HG03045 (cell line): ENCODE measurements around the gene KRT71.
"Not testable (repeated sequence)": the region's sequence is repeated elsewhere in the genome, so short reads cannot be mapped to it uniquely, and the experiment has no call there.

Experiments used
- ATAC-seq: cut with Tn5 transposase; IDR thresholded peaks from one replicate; pipeline ENCODE4 v1.9.1; 2021; ENCODE audit warnings: mild to moderate bottlenecking, moderate library complexity; ENCODE audit not compliant: unreplicated experiment

KRT71 gene

DNA sequence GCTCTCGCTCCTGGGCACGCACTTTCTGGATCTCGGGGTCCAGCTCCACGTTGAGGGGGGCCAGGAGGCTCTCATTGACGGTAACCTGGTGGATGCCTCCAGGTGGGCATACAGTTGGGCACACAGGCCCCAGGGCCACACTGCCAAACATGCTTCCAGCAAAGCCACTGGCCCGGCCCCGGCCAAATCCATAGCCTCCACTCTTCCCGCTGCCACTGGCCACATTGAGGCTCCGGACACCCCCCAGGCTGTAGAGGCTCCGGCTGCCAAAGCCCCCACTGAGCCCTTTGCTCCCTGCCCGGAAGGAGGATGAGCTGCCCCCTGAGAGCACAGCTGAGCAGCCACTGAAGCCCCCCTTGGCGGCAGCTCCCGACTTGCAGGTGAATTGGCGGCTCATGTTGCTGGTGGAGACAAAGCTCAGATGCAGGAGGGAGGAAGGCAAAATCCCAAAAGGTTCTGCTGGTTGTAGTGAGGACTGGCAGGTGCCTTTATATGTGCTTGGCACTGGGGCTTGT is at the start of gene KRT71:
KRT71 (minus strand) TSS at position 465 of the 515 bp plus-strand sequence; CDS start at position 397, 68 bp downstream.
- ATAC-seq = no peak

DNA sequence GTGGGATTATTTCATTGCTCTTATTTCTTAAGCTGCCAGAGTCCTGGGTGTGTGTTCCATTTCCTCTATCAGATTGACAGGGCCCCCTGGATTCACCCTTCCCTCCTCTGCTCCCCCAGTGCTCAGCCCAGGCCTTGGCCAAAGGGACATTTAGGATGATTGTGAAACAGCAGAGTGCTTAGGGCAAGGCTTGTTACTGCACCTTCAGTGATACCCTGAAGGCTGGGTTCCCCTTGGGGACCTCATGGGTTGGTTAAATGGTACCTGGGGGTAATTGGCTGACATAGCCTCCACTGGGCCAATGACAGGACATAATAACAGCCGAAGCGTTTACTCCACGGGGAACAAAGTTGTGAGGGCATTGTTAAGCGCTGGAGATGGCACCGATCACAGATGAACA is 49.6 kb upstream of the KRT71 start:
- no peak for ATAC-seq

DNA sequence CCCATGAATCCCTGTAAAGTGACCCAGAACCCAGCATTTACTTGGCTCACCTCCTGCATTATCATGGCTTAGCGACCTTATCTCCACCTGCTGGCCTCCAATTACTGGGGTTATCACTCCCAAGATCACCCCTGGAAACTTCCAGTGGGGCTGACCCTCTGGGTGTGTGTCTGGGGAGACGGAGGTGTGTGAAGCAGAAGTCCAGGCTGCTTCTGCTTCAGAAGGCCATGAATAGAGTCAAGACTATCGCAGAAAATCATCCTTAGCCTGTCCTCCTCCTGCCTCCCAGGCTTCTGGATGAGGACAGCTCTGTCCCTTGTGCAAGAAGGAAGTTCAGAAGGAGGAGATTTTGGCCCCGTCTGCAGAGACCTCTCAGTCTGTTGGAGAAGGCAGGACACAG is 48.7 kb upstream of the KRT71 start:
- ATAC-seq = no peak

DNA sequence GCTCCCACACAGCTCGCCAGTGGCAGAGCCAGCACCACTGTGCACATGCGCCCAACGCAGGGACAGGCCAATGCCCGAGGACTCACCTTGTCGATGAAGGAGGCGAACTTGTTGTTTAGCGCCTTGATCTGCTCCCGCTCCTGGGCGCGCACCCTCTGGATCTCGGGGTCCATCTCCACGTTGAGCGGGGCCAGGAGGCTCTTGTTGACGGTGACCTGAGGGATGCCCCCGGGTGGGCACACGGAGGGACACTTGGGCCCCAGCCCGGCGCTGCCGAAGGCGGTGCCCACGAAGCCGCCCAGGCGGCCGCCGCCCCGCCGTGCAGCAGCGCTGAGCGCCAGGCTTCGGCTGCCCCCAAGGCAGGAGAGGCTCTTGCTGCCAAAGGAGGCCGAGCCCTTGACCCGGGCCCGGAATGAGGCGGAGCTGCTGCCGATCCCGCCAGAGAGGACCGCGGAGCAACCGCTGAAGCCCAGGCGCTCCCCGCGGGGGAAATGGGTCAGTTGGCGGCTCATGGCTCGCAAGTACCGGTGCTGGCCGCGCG is 48.1 kb upstream of the KRT71 start, which contains the start of gene KRT72:
KRT72 (minus strand) TSS at position 523 of the 541 bp plus-strand sequence; CDS start at position 512, 11 bp downstream.
- no peak for ATAC-seq

DNA sequence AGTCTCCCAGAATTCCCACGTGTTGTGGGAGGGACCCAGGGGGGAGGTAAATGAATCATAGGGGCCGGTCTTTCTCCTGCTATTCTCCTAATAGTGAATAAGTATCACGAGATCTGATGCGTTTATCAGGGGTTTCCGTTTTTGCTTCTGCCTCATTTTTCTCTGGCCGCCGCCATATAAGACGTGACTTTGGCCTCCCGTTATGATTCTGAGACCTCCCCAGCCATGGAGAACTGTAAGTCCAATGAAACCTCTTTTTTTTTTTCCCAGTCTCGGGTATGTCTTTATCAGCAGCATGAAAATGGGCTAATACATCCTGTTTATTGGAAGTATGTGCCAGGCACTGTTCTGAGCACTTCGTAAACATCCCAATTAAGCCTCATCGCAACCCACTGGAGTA is 47.5 kb upstream of the KRT71 start:
- no peak for ATAC-seq

DNA sequence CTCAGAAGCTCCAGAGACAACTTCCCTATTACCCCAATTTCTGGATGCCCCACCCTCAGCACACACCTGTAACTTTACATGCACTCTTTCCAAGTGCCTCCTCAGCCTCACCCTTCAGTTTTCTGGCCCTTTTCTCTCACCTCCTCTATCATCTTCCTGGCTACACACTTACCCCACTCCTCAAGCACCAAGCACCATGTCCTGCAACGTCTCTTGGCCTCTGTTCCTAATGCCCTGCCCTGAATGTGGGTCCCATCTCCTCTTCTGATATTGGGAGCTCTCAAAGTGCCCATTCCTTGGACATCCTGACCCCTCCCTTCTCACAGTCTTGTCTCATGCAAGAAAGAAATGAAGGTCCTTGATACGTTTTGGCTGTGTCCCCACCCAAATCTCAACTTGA is 47.1 kb upstream of the KRT71 start:
- ATAC-seq = no peak

DNA sequence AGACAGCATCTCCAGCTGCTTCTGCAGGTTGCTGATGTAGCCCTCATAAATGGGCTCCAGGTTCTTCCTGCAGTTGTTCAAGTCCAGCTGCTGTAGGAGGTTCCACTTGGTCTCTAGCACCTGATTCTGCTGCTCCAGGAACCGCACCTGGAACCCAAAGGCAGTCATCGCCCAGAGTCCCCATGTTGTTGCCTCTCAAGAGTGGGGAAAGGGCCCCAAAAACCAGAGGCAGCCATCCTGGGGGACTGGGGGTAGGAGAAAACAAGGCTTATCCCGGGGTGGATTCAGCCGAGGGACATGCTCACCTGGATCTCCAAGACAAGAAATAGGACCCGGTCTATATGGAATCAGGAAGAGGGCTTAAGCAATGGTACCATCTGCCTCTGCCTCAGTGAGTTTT is 46.0 kb upstream of the KRT71 start:
- ATAC-seq = no peak

DNA sequence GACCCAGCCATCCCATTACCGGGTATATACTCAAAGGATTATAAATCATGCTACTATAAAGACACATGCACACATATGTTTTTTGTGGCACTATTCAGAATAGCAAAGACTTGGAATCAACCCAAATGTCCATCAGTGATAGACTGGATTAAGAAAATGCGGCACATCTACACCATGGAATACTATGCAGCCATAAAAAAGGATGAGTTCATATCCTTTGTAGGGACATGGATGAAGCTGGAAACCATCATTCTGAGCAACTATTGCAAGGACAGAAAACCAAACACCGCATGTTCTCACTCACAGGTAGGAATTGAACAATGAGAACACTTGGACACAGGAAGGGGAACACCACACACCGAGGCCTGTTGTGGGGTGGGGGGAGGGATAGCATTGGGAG is 41.3 kb upstream of the KRT71 start:
- not testable (repeated sequence) for ATAC-seq

DNA sequence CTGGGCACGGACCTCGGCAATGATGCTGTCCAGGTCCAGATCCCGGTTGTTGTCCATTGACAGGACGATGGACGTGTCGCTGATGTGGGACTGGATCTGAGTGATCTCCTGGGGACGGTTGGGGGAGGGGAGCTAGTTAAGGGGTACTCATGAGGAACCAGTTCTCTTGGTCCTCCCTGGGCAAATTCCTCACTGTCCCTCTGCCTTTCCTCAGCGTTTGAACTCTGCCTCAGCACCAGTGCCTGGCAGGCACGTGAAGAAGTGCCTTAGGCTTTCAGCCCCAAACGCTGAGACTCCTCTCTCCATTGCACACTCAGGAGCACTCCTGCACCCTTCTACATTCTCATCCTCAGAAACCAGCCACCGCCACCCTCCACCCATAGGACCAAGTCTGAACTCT is 38.6 kb upstream of the KRT71 start:
- ATAC-seq = no peak

DNA sequence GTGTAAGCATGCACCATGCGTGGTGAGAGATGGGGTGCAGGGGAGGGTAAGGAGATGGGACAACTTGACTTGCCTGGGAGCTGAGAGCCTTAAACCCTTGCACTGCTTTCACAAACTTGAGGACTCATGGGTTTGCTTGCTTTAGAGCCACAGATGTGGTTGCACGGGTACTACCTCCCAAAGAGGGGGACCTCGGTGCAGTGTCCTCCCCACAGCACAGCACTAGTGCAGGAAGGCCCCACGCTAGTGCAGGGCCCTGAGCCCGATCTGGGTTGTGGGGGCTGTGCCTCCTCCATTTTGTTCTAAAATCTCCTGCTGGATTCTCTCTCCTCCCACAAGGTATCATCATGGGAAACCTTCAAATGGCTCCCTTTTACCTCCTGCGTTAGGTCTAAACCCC is 37.1 kb upstream of the KRT71 start:
- ATAC-seq = no peak

DNA sequence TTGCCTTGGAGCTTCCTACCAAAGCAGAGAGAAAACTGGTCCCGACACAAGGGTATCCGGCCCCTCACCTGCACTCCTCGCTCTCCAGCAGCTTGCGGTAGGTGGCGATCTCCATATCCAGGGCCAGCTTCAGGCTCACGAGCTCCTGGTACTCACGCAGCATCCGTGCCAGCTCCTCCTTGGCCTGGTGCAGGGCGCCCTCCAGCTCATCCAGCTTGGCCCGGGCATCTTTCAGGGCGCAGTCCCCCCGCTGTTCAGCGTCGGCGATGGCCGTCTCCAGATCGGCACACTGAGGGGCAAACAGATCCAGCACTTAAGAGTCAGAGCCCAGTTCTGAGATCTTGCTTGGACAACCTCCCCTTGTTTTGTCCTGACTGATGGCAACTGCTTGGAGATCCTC is 34.6 kb upstream of the KRT71 start:
- ATAC-seq = no peak

DNA sequence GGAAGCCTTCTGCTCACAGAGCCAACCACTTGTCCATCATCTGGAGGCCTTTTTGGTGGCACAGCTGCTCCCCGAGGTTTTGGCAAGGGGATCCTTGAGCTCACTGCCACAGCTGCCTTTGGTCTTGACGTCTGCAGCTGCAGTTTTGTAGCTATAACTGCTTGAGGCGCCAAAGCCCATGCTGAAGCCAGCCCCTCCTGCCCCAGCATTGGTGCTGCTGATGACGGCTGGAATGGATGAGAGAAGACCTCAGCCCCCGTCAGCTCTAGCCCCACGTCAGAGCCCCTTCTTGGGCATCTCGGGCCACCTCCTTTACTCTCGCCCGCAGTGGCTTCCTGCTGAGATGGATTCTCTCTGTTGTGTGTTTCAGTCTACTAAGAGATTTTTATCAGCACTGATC is 33.0 kb upstream of the KRT71 start:
- no peak for ATAC-seq

DNA sequence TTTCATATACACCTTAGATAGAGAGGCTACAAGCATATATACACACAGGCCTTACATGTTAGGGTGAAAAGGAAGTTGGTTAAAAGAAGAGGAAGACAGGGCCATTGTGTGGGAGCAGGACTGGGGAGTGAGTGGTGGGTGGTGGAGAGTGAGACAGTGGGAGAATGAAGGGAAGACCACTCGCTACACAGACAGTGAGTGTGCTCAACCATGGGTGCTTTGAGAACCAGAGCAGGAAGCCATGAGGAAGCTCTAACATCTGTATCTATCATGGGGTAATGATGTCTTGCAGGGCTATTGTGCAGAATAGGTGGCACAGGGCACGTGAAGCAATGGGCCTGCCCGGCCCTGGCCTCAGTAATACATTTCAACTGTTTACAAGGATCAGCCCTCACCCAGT is 32.1 kb upstream of the KRT71 start:
- ATAC-seq = no peak

DNA sequence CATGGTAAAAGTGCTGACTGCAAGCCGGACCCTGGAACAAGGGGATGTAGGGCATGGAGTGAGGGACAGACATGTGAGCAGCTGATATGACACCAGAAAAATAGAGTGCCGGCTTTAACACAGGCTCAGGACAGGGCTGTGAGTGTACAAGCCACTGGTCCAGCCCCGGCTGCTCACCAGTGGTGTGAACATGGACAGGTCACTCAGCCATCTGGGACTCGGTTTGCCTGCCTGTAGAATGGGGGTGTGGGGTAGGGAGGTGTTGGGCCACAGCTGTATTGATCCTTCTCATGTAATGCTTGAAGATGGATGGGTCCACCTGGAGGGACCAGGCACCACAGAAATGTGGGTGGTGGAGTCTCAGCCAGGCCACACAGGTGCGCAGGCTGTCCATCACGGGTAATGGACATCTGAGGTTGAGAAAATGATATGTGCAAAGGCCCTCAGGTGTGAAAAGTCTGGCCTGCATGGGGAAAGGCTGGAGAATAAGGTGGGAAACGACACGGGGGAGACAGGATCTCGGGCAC is 31.3 kb upstream of the KRT71 start:
- ATAC-seq = no peak

DNA sequence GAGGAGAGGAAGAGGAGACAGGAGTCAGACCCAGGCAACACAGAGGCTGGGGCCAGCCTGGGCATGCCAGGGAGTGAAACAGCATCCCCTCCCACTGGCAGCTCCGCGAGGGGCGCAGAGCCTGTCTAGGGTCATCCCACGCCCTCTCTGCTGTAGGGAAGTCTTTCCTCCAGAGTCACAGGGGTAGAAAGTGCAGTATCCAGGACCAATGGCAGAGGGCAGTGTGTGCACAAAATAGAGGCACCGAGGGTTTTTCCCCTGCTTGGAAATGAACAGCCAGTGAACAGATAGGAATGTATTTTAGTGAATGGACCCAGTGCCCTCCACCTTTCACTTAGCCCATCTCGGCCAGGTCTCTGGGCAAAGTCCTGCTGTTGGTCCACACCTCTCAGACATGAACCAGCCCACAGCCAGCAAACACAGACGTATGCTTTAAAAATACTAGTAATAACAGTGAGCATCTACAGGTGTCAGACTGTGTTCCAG is 30.1 kb upstream of the KRT71 start:
- ATAC-seq = no peak

DNA sequence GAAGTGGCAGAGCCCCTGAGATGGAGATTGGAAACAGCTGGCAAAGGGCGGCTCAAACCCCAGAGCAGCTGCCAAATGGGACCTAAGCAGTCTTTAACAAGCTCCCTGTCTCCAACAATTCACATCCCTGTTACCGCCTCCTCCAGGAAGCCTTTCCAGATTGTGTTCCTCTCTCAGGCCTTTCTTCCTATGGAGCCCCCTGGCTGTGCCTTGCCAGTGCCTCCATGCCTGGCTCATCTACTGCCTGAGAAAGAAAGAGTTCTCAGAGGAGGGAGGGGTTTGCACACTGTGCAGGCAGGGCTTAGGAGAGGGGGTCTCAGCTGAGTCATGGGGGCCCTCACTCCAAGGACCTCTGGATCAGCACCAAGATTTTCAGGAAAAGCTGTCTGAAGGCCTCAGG is 29.5 kb upstream of the KRT71 start:
- ATAC-seq = no peak

DNA sequence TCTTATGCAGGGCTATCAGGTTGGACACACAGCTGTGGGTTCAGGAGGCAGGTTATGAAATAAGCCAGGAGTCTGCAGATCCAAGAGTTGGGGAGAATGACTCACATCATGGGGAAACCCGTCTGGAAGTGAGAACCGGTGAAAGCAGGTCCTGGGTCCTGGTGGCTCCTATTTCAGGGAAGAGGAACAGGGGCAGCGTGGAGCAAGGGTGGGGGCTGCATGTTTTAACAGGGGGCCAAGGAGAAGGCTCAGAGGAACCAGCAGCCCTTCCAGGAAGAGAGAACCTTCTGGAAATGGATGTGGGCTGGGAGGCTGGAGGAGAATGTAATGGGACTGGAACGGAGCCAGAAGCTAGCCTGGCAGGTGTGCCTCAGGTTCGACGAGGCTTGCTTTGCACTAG is 28.5 kb upstream of the KRT71 start:
- no peak for ATAC-seq

DNA sequence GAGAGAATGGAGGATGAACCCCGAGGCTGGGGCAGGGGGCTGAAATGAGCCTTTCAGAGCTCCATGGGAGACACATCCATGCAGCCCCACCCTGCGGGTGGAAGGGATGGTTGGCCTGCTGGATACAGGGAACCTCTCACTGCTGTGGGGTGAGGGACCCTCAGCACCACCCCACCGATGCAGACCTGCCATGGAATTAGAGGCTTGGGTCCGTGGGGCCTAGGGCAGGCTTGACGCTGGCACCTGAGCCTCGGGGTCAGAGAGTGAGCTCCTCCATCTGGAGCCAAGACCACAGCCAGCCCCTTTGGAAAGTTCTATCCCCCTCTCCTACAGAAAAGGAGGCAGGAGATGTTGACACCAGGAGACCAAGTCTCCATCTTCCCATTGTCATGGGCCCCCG is 28.1 kb upstream of the KRT71 start:
- no peak for ATAC-seq

DNA sequence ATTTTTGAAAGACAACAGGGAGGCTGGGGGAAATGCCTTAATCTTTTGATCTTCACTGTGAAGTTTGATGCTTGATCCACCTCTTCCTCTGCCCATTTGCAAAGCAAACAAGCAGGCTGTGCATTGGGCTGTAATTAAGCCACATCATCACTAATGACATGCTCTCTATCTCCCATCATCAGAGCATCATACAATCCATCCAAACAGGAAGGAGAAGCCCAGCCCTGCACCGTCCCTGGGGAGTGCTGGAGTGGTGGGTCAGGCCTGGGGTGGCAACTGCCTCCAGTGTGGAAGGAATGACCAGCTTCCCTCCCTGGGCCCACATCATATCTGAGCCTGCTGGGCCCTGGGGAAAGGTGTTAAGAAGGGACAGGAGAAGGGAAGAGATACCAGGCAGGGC is 27.6 kb upstream of the KRT71 start:
- no peak for ATAC-seq

DNA sequence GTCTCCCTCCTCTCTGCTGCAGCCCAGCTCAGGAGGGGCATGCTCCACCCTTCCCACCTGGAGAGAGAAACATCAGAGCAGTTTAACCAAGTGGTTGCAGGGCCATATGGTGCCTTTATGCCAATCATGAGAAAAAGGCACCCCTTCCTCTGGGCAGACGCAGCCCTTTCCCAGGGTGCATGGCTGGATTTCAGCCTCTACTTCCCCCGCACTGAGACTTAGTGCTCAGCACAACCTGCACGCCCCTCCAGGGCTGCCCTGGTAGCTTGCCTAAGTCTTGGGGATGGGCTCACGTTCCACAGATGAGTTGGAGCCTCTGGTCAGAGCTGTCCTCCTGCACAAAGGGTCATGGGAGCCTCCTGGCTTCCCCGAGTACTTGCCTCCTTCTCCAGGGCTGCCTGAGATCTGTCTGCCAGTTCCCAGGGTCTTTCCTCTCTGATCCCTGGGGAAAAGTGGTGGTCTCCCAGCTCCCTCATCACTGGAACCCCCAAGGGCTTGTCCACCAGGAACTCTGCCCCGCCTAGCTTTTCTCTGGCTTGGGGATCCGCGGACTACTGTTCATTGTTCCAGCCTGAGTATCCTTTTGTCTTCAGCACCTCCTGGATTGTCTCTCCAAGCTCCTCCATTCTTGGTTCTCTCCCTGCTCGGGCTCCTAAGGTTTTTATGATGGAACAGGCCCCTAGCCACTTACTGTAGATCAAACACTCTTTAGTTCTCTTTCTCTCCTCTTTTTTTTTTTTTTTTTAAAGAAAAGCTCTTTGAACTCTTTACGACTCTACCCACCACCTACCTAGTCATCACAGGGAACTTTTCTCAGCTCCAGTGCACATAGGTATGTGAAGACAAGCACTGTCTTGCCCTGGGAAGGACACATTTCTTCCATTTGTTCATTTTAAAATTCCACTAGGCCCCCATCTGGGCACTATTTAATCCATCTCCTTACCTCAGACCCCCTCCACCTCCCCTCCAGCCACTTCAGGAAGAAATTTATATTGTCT is 26.8 kb upstream of the KRT71 start:
- no peak for ATAC-seq

DNA sequence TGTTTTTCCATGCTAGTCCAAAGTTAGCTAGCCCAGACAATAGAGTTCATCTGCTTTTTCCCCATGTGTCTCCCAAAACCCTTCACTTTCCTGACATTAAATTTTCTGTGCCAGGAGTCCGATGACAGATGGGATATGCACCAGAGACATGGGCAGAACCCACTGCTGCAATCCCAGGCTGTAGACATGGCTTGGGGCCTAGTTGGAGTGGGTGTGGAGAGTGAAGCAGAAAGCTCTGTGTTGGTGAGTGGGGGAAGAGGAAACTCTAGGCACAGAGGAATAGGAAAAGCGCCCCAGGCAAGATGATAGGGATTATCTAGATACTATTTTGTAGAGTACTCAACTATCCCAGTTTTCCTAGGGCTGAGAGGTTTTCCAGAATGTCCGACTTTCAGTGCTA is 25.5 kb upstream of the KRT71 start:
- ATAC-seq = no peak

DNA sequence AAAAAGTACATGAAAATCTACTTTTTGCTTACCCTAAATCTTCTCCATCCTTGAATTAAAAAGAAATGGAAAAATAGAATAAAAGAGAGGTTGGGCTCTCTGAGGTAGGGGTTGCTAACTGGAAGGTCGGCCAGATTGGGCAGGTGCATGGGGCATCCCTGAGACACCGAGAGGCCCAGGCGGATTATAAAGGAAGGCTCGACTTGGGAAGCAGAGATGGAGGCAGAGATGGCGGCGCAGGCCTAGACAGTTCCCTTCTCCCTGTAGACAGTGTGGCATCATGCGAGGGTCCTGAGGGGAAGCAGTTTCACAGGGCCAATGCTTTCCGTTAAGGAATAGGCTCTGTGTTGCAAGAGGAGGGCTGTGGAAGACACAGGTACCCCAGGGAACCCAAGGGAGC is 24.4 kb upstream of the KRT71 start:
- ATAC-seq = no peak
